Activated B cell treated with CpG ODN at 0.5 μM for 24 hours (primary cell): ENCODE results near the gene PLCB1. TPM values are rescaled to one million over a fixed set of nuclear protein-coding genes. Genes with fewer than 3 reads are reported as not detected.

Experiments
- ATAC-seq: fragments of 200-7000 bp; cut with Tn5 transposase; one replicate; pipeline ENCODE4 v1.10.0; 2021; ENCODE audit warnings: low read depth, mild to moderate bottlenecking, moderate library complexity
- CTCF ChIA-PET: fragments of 350-600 bp; sonication (Branson Sonifier 250); formaldehyde crosslinking; loops from one replicate; lab custom pipeline; 2021; ENCODE audit warnings: antibody characterized with exemption; lab: Charles Lee
- POLR2A ChIA-PET: fragments of 350-600 bp; sonication (Branson Sonifier 250); formaldehyde crosslinking; loops from one replicate; lab custom pipeline; 2021; ENCODE audit warnings: antibody characterized with exemption; lab: Charles Lee
- DNase-seq: peaks from one replicate; pipeline ENCODE4 v3.0.0; 2022
- H3K27ac Mint-ChIP-seq: one replicate; pipeline ENCODE4 v1.8.0; 2020; ENCODE audit warnings: mixed read lengths
- H3K27me3 Mint-ChIP-seq: one replicate; pipeline ENCODE4 v1.8.0; 2021; ENCODE audit warnings: mixed read lengths
- H3K36me3 Mint-ChIP-seq: one replicate; pipeline ENCODE4 v1.8.0; 2021; ENCODE audit warnings: low read depth, mixed read lengths
- H3K4me1 Mint-ChIP-seq: one replicate; pipeline ENCODE4 v1.8.0; 2021; ENCODE audit warnings: mixed read lengths
- H3K4me3 Mint-ChIP-seq: one replicate; pipeline ENCODE4 v1.8.0; 2020; ENCODE audit warnings: mild to moderate bottlenecking, mixed read lengths
- H3K9me3 Mint-ChIP-seq: one replicate; pipeline ENCODE4 v1.8.0; 2020; ENCODE audit warnings: mixed read lengths
- intact Hi-C: fragments of 100-400 bp; cut with micrococcal nuclease; formaldehyde crosslinking; loops from one replicate; pipeline ENCODE4 v1.15.1; 2024
- total RNA-seq: library from RNA; stranded (reverse); gene quantifications from 2 replicates; pipeline ENCODE4 v1.2.3, GENCODE V29; 2022
- TF ChIP-seq, protein P1 (sequence below): fragments of 200-600 bp; IDR thresholded peaks from one replicate; pipeline ENCODE4 v1.8.0; 2022; ENCODE audit warnings: antibody characterized with exemption, mild to moderate bottlenecking

The PLCB1 gene
- total RNA-seq, 1 donor from 2014 or later = 0.86 TPM

GRCh38 chr20:8255945-8256632 lies 124.0 kb downstream of the PLCB1 start:
- intact Hi-C loops = no loop called here
- Mint-ChIP-seq H3K9me3 (no peaks in the 10 kb centered on the region), H3K4me3 (no peak overlapping the region), H3K27ac (no peak overlapping the region), H3K4me1 (no peaks in the 10 kb centered on the region), H3K27me3 (no peaks in the 10 kb centered on the region), H3K36me3 (no peaks in the 10 kb centered on the region)
- CTCF ChIA-PET = no interaction called here
- POLR2A ChIA-PET = no interaction called here
- ATAC-seq (no peak), DNase-seq (no peak)
- TF ChIP-seq, protein P1, sequence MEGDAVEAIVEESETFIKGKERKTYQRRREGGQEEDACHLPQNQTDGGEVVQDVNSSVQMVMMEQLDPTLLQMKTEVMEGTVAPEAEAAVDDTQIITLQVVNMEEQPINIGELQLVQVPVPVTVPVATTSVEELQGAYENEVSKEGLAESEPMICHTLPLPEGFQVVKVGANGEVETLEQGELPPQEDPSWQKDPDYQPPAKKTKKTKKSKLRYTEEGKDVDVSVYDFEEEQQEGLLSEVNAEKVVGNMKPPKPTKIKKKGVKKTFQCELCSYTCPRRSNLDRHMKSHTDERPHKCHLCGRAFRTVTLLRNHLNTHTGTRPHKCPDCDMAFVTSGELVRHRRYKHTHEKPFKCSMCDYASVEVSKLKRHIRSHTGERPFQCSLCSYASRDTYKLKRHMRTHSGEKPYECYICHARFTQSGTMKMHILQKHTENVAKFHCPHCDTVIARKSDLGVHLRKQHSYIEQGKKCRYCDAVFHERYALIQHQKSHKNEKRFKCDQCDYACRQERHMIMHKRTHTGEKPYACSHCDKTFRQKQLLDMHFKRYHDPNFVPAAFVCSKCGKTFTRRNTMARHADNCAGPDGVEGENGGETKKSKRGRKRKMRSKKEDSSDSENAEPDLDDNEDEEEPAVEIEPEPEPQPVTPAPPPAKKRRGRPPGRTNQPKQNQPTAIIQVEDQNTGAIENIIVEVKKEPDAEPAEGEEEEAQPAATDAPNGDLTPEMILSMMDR = no peak

DNA sequence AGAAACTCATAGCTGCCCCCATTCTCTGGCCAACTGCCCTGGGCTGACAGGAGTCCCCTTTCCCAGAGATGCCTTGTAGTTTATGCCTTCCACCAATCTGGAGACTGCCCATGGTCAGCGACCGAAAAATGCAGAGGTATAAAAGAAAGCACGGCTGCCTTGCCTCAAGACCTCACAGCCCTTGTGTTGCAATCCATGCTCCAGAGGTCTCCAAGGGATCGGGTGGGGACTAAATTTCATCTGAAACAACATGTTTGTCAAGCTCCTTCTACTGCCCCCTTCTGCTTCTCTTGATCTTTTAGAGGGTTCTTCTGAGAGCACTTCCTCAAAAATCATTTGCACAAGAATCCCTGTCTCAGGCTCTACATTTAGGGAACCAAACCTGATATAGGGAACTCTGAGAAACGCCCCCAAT lies 128.8 kb downstream of the PLCB1 start:
- CTCF ChIA-PET = no interaction called here
- TF ChIP-seq, protein P1 = no peak

DNA sequence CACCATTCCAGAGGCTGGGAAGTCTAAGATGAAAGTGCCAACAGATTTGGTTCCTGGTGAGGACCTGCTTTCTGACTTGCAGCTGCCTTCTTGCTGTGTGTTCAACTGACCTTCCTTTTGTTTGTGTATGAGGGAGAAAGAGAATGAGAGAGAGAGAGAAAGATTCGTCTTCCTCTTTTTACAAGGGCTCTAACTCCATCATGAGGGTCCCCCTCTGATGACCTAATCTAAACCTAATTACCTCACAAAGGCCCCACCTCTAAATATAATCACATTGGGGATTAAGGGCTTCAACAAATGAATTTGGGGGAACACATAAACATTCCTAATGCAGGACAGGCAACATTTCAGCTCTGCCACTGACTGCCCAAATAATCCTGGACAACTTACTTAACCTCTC lies 130.7 kb downstream of the PLCB1 start:
- Mint-ChIP-seq H3K27ac (no peak overlapping the region), H3K9me3 (no peaks in the 10 kb centered on the region), H3K4me3 (no peak overlapping the region), H3K36me3 (no peaks in the 10 kb centered on the region), H3K27me3 (no peaks in the 10 kb centered on the region), H3K4me1 (no peaks in the 10 kb centered on the region)
- DNase-seq = no peak
- intact Hi-C loops = no loop called here
- POLR2A ChIA-PET = no interaction called here
- TF ChIP-seq, protein P1 = no peak
- ATAC-seq = no peak
- CTCF ChIA-PET = no interaction called here

More for the DNA sequence above, 128.8 kb downstream of the PLCB1 start:
- H3K9me3 Mint-ChIP-seq = no peaks in the 10 kb centered on the region
- no peak overlapping the region for H3K27ac Mint-ChIP-seq
- H3K4me1 Mint-ChIP-seq = no peaks in the 10 kb centered on the region
- intact Hi-C loops = no loop called here
- no peak for ATAC-seq
- POLR2A ChIA-PET = no interaction called here
- H3K27me3 Mint-ChIP-seq = no peaks in the 10 kb centered on the region
- no peak overlapping the region for H3K4me3 Mint-ChIP-seq
- DNase-seq = no peak
- no peaks in the 10 kb centered on the region for H3K36me3 Mint-ChIP-seq

GRCh38 chr20:8265588-8265987 lies 133.5 kb downstream of the PLCB1 start:
- ChIA-PET CTCF (no interaction called here), POLR2A (no interaction called here)
- no peaks in the 10 kb centered on the region for H3K36me3 Mint-ChIP-seq
- no peak overlapping the region for H3K4me3 Mint-ChIP-seq
- no peak overlapping the region for H3K27ac Mint-ChIP-seq
- TF ChIP-seq, protein P1 = no peak
- H3K9me3 Mint-ChIP-seq = no peaks in the 10 kb centered on the region
- no peak for DNase-seq
- H3K4me1 Mint-ChIP-seq = no peaks in the 10 kb centered on the region
- intact Hi-C loops = no loop called here
- no peak for ATAC-seq
- H3K27me3 Mint-ChIP-seq = peaks cover 2% of the 10 kb centered on the region

- Mint-ChIP-seq H3K4me3 (no peak overlapping the region), H3K27me3 (peaks cover 2% of the 10 kb centered on the region), H3K4me1 (no peaks in the 10 kb centered on the region), H3K27ac (no peak overlapping the region), H3K9me3 (no peaks in the 10 kb centered on the region), H3K36me3 (no peaks in the 10 kb centered on the region)
- ChIA-PET CTCF (no interaction called here), POLR2A (no interaction called here)
- intact Hi-C loops = no loop called here
- TF ChIP-seq, protein P1 = no peak
- DNase-seq = no peak
- no peak for ATAC-seq
Measured at GRCh38 chr20:8267009-8267408, 134.9 kb downstream of the PLCB1 start.
